ENCODE measurements around the gene GPANK1. TPM values are rescaled to one million over a fixed set of nuclear protein-coding genes. Genes with fewer than 3 reads are reported as not detected.

Gene GPANK1
- total RNA-seq, 1 donor from 2014 or later, result 13.6 TPM

DNA sequence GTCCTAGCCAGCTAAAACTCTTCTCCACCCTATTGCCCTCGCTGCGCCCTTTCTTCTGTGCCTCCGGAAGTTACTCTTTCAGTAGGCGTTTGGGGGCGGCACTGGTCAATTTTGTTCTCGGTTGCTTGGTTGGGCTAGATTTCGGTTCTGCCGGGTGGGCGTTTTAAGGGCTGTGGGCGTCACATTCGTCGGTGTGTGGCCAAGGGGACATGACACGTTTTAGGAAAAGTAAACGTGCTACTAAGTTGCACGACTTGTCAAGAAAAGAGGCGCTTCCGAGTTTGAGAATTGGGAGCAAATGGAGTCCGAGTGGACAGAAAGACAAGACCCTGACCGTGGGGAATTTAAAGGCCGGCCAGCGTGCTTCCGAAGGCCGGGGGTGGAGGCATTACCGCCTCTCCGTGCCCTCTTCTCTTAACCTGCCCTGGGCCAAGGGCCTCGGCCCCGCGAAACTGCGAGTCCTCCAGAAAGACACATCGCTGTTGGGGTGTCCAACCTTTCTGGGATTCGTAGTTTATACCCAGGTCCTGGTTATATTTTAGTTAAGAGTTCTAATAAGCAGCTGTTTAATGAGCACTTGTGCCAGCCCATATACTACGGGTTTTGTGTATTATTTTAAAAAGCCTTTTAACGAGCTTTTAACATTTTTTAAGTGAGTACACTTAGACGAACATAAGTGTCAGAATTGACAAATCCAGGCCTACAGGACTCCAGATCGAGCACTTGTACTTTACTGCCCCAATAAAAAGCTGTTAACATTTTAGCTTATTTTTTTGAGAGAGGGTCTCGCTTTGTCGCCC, 11.7 kb downstream of the GPANK1 start:
- DNase-seq (ENCODE audit: low spot score), result peak; percentile 93
- intact Hi-C loops (cut with DNase I), result loop anchor here (1.0 kb wide), 1 partner anchor 12 kb away; no protein-coding TSS in a partner anchor

DNA sequence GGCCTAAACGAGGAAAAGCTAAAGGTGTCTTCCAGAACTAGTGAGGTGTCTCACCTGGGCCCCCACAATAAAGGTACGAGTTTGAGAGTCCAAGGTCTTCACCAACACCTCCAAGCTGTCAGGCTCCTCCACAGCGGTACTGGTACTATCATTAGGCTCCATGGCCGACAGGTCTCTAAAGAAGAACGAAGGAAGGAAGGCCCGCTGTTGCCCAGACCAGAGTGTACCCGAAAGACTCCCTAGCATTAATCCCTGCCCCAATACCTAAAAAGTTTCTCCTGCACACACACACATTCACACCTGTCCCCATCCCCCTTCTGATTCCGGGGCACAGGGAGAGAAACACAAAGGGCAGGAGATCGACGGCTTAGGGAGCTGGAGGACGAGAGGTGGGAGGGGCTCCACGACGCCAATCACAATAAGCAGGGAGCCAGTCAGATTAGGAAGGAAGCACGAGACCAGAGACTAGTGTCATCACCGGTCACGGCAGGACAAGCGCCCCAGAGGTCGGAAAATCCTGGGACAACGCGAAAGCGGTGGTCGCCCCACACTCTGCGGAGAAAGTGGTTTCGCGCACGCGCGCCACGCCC, 13.1 kb downstream of the GPANK1 start:
- intact Hi-C loops (cut with DNase I), result loop anchor here (1.0 kb wide), 1 partner anchor 14 kb away; no protein-coding TSS in a partner anchor
- peak; percentile 90 for DNase-seq (ENCODE audit: low spot score)

DNA sequence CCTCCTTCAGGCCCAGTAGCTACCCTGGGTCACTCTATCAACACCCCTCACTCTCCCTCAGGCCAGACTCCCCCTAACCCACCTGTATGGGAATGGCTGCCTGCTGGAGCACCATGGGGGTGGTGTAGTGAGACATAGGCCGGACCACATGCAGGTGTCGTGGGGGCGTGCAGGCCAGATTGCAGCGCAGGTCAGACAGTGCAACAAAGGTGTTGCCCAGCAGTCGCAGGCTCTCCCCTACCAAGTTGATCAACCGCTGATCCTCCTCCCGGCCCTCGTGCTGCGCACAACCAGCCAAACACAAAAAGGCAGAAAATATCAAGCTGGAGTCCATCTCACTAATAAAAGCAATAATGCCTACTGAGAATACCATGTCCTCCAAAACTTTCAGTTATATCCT, 19.5 kb downstream of the GPANK1 start:
- intact Hi-C loops (cut with DNase I), result no loop called here

DNA sequence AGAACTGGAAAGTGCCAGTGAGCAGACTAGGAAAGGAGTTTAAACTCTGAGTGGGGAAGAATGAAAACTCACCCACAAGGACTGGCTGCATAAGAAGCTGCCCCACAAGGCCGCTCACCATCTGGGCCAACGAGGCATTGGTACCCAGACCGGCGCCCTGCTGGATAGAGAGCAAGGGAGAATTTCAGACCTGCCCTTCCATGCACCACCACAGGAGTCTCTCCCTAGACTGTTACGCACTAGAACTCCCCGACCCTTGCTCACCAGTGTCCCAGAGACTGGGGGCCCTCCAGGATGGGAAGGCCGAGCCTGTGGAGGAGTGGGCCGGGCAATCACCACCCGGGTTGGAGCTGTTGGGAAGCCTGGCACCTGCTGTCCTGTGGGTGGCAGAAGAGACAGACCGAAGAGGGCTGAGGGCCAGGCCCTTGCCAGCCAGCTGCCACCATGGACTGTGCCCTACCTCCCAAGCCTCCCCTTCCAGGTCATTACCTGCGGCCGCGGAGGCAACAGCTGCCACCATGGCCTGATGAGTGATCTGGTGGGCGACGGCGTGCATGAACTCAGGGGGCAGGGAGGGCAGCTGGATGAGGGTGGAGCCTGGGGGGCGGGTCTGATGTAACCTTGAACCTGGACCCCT, 20.9 kb downstream of the GPANK1 start:
- no peak for DNase-seq (ENCODE audit: low spot score)
- intact Hi-C loops (cut with DNase I), result no loop called here

More for the DNA sequence above, 19.5 kb downstream of the GPANK1 start:
- DNase-seq (ENCODE audit: low spot score), result no peak

DNA sequence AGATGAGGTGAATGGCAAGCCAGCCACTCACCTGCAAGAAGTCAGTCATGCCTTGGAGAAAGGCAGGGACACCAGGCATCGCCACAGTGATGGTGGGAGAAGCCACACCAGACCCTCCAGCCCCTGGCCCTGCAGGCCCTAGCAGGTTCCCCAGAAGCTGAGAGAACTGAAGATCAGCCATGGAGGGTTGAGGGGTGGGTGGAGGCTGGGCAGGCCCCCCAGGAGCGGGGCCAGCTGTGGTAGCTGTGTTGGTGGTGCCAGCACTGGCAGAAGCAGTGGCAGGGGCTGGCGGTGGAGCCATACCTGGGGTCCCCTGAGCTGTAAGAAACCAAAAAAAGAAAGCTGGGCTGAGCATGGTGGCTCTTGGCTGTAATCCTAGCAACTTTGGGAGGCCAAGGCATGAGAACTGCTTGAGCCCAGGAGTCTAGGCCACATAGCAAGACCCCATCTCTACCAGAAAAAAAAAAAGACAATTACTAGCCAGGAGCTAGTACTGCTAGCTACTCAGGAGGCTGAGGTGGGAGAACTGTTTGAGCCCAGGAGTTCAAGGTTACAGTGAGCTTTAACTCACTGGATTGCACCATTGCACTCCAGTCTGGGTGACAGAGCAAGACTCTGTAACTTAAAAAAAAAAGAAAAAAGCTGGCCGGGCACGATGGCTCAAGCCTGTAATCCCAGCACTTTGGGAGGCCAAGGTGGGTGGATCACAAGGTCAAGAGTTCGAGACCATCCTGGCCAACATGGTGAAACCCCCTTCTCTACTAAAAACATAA, 21.8 kb downstream of the GPANK1 start:
- intact Hi-C loops (cut with DNase I), result no loop called here
- DNase-seq (ENCODE audit: low spot score), result no peak

DNA sequence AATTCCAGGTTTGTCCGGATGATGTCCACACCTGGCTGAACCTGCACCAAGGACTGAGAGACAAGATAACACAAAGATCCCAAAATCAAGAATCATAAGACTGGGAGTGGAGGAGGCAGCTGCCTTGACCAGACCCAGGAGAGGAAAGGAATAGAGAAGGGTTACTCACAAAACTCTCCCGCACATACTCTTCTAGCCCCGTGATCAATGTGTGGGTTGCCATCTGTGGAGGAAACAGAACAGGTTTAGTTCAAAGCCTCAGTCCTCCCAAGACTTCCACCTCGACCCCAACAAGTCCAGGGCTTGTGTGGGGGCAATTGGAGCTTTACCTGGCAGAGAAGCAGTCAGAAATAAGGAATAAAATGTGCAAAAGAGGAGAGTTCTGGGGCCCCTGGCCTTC, 23.4 kb downstream of the GPANK1 start:
- intact Hi-C loops (cut with DNase I), result no loop called here
- no peak for DNase-seq (ENCODE audit: low spot score)

DNA sequence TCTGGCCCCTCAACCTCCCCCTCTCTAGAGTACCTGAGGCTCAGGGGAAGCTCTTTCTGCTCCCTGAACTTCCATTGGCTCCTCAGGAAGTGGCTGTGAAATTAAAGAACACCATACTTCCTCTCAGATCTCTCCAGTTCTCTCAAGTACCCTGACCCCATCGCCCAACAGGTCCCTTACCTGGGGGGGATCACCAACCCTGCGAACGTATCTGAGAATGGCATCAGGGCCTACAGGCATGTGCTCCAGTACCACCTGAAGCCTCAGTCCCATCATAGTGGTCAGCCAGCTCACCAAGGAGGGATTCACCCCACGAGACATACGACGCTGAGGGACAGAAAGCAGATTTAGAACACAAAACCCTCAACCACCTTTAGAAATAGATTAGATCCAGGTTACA, 24.2 kb downstream of the GPANK1 start:
- no peak for DNase-seq (ENCODE audit: low spot score)
- intact Hi-C loops (cut with DNase I), result no loop called here

DNA sequence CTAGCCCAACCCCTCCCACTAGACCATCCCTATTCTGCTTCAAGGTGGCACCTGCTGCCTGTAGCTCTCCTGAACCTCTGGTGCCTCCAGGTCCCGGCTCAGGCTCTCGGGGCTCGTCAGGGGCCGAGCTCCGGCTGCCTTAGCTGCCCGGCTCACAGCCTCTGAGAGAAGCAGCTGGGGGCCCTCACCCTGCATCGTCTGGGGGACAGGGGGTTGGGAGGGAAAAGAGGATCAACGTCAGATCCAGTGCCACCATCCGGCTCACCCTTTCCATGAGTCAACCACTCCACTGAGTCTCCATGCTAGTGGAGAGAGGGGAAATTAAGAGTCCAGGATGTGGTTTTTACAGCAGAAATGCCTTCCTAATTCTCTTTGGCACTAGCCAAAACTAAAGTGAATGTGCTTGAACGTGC, 25.3 kb downstream of the GPANK1 start:
- no peak for DNase-seq (ENCODE audit: low spot score)
- intact Hi-C loops (cut with DNase I), result no loop called here

DNA sequence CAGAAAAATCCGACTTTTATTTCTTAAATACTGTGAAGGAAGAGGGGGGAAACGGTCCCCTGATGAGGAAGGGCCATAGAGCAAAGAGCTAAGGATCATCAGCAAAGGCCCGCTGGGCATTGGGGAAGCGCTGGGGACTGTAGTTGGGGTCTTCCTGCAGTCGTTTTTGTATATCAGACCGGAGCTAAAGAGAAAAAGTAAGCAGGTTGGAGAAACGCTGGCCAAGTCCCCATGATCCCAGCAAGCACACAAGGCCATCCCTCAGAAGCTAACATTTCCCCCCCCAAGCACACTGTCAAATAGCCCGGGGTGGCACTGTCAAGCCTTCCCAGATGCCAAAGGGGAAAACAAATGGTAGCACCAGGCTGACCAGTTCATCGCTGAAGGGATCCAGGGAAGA, 25.8 kb downstream of the GPANK1 start:
- DNase-seq (ENCODE audit: low spot score), result no peak
- intact Hi-C loops (cut with DNase I), result no loop called here

DNA sequence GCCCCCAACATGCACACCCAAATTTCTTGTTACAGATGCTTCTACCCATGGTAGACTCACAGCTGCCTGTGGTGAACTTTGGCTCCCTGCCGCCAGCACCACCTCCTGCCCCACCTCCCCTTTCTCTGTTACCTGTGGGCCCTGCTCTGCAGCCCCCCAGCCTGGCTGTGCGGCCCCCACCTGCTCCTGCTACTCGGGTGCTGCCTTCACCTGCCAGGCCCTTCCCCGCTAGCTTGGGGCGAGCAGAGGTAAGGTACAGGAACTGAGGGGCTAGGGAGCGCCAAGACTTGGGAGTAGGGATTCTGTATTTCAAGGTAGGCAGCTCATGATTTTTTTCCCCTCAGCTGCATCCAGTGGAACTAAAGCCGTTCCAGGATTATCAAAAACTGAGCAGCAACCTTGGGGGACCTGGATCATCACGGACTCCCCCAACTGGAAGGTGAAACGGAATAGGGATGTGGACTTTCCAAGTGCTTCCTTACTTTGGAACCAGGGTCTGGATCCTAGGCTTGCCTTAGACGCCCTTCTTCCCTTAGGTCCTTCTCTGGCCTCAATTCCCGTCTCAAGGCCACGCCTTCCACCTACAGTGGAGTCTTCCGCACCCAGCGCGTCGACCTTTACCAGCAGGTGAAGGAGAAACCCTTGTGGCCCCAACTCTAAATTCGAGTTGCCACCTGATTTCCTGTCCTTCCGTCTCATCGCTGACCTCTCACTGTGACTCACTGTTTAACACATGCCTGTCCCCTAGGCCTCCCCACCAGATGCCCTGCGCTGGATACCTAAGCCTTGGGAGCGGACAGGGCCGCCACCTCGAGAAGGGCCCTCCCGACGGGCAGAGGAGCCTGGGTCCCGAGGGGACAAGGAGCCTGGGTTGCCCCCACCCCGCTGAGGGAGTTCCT, 27.9 kb downstream of the GPANK1 start:
- intact Hi-C loops (cut with DNase I), result no loop called here

DNA sequence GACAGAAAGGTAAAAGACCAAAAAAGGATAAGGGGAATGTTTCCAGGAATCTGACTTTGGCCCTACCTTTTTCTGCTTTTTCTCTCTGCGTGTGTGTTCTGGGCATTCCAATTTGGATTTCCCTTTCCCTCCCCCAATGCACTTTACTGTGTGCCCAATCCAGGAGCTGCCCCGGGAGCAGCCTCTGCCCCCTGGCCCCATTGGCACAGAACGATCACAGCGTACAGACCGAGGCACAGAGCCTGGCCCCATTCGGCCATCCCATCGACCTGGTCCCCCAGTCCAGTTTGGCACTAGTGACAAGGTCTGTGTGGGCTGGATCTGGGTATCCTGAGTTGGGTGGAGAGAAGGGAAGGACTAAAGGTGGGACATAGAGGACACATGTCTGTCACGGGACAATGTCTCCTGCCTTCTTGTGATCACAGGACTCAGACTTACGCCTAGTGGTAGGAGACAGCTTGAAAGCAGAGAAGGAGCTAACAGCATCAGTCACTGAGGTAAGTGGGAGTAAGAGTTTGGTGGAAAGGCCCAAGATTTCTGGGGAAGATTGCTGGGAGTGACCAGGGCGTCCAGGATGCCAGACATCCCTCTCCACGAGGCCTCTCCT, 29.7 kb downstream of the GPANK1 start:
- intact Hi-C loops (cut with DNase I), result no loop called here
- DNase-seq (ENCODE audit: low spot score), result no peak

More for the DNA sequence above, 27.9 kb downstream of the GPANK1 start:
- DNase-seq (ENCODE audit: low spot score), result no peak

DNA sequence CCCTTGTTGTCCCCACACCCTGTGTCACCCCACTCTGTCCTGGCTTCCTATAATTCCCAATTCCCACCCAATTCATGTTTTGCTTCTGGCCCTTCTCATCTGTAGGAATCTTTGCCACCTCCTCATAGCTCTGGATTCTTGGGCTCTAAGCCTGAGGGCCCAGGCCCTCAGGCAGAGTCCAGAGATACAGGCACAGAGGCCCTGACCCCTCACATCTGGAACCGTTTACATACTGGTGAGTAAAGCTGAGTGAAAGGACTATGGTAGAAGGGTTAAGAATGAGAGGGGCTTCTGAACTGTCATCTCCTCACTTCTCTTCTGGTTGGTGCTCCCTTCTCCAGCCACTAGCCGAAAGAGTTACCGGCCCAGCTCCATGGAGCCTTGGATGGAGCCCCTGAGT, 30.7 kb downstream of the GPANK1 start:
- intact Hi-C loops (cut with DNase I), result no loop called here
- DNase-seq (ENCODE audit: low spot score), result no peak

DNA sequence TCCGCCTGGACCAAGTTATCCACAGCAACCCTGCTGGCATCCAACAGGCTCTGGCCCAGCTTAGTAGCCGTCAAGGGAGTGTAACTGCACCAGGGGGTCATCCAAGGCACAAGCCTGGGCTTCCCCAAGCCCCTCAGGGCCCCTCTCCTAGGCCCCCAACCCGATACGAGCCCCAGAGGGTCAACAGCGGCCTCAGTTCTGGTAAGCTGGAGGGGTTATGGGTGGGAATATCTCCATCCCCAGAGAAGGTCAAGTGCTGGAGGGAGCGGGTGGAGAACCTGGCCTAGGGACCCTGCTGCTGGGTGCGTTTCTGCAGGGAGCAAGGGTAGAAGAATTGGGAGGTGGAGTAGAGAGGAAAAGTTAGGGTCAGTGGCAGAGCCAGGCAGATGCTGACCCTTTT, 31.4 kb downstream of the GPANK1 start:
- intact Hi-C loops (cut with DNase I), result no loop called here
- no peak for DNase-seq (ENCODE audit: low spot score)

DNA sequence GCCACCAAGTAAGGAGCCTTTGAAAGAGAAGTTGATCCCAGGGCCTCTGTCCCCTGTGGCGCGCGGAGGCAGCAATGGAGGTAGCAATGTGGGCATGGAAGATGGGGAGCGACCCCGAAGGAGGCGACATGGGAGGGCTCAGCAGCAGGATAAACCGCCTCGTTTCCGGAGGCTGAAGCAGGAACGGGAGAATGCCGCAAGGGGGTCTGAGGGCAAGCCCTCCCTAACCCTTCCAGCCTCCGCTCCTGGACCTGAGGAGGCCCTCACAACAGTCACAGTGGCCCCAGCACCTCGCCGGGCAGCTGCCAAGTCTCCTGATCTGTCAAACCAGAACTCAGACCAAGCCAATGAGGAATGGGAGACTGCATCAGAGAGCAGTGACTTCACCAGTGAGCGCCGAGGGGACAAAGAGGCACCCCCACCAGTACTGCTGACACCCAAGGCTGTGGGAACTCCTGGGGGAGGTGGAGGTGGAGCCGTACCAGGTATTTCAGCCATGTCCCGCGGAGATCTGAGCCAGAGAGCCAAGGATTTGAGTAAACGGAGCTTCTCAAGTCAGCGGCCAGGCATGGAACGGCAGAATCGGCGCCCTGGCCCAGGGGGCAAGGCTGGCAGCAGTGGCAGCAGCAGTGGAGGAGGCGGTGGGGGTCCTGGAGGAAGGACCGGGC, 32.4 kb downstream of the GPANK1 start:
- intact Hi-C loops (cut with DNase I), result no loop called here
- no peak for DNase-seq (ENCODE audit: low spot score)

DNA sequence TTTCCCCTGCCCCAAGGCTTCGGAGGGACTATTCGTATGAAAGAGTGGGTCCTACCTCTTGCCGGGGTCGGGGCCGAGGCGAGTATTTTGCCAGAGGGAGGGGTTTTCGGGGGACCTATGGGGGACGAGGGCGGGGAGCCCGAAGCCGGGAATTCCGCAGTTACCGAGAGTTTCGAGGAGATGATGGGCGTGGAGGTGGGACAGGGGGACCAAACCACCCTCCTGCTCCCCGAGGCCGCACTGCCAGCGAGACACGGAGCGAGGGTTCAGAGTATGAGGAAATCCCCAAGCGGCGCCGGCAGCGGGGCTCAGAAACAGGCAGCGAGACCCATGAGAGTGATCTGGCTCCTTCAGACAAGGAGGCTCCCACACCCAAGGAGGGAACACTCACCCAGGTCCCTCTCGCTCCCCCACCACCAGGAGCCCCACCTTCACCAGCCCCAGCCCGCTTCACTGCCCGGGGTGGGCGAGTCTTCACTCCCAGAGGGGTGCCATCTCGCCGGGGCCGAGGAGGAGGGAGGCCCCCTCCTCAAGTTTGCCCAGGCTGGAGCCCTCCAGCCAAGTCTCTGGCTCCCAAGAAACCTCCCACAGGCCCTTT, 33.0 kb downstream of the GPANK1 start:
- DNase-seq (ENCODE audit: low spot score), result no peak
- intact Hi-C loops (cut with DNase I), result no loop called here

DNA sequence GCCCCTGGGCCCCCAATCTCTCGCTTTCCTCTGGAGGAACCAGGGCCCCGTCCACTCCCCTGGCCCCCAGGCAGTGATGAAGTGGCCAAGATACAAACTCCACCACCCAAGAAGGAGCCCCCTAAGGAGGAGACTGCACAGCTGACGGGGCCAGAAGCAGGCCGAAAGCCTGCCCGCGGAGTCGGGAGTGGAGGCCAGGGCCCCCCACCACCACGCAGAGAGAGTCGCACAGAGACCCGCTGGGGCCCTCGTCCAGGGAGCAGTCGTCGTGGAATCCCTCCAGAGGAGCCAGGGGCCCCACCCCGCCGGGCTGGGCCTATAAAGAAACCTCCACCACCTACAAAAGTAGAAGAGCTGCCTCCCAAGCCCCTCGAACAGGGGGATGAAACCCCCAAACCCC, 33.6 kb downstream of the GPANK1 start:
- intact Hi-C loops (cut with DNase I), result no loop called here
- no peak for DNase-seq (ENCODE audit: low spot score)

DNA sequence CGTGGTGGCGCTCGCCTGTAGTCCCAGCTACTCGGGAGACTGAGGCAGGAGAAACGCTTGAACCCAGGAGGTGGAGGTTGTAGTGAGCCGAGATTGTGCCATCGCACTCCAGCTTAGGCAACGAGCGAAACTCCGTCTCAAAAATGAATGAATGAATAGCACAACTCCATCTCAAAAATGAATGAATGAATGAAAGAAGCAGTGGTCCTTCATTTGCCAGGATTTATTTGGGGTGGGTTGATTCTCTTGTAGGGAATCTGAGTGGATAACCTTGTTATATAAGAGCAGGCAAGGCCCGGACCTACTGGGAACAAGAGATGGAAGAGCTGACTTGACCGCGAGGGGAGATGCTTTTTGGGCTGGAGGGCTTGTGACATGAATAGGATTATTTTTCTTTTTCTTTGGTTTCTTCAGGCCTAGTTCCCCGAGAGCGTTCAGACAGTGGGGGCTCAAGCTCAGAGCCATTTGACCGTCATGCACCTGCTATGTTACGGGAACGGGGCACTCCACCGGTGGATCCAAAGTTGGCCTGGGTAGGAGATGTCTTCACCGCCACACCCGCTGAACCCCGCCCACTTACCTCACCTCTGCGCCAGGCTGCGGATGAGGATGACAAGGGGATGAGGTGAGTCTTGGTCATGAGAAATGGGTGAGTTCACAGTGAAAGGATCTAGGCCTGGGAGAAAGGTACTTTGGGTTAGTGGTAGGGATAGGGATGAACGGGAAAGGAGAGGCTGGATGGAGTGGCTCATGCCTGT, 34.4 kb downstream of the GPANK1 start:
- intact Hi-C loops (cut with DNase I), result no loop called here
- no peak for DNase-seq (ENCODE audit: low spot score)
